HEK293 (cell line): ENCODE data around the gene HNRNPC.

Experiments
- CTCF ChIA-PET: fragments of 350-600 bp; formaldehyde crosslinking; extraction: SDS; loops from one replicate; lab custom pipeline; 2021; ENCODE audit warnings: antibody characterized with exemption; lab: Yijun Ruan, JAX
- POLR2A ChIA-PET: fragments of 300-600 bp; formaldehyde crosslinking; extraction: SDS; loops from one replicate; lab custom pipeline; 2020; ENCODE audit warnings: antibody characterized with exemption, inconsistent platforms; lab: Yijun Ruan, JAX
- H3K27ac ChIP-seq: fragments of 200-500 bp; sonication (Bioruptor generic); 2 replicates; pipeline ENCODE4 v1.5.1; 2014; ENCODE audit warnings: low read depth, low read length, control low read depth, inconsistent platforms; ENCODE audit errors: extremely low read depth
- H3K36me3 ChIP-seq, 2 experiments: fragments of 200-500 bp in 1 of 2; sonication (Bioruptor generic) in 1 of 2; 1 replicate in 1 of 2; 2 replicates in 1 of 2; pipeline ENCODE4 v1.5.1; 2014 to 2017; ENCODE audit warnings: inconsistent platforms in 2 of 2, low read length in 2 of 2; ENCODE audit not compliant: control insufficient read depth in 2 of 2, insufficient read depth in 1 of 2
- H3K4me1 ChIP-seq: fragments of 200-500 bp; sonication (Bioruptor generic); 2 replicates; pipeline ENCODE4 v1.5.1; 2014; ENCODE audit warnings: mild to moderate bottlenecking, low read length, inconsistent platforms; ENCODE audit not compliant: control insufficient read depth, insufficient read depth
- H3K4me3 ChIP-seq: 2 replicates; pipeline ENCODE4 v1.5.1; 2011; ENCODE audit warnings: low read depth, mild to moderate bottlenecking, control low read depth, low read length, moderate library complexity
- H3K9me3 ChIP-seq: fragments of 200-500 bp; sonication (Bioruptor generic); 2 replicates; pipeline ENCODE4 v1.5.1; 2014; ENCODE audit warnings: low read depth, low read length, inconsistent platforms; ENCODE audit not compliant: control insufficient read depth, insufficient read depth
- GLIS2 ChIP-seq: fragments of 450-650 bp; formaldehyde crosslinking; IDR thresholded peaks from 2 replicates; pipeline ENCODE4 v1.5.1; 2016; ENCODE audit warnings: missing biosample characterization, missing genetic modification characterization
- HOXA7 ChIP-seq: sonication (generic); formaldehyde crosslinking; IDR thresholded peaks from 2 replicates; pipeline ENCODE4 v1.8.1; 2022; ENCODE audit warnings: missing genetic modification reagents, borderline replicate concordance
- HOXD13 ChIP-seq: sonication (generic); formaldehyde crosslinking; IDR thresholded peaks from 2 replicates; pipeline ENCODE4 v1.8.0; 2022; ENCODE audit warnings: missing genetic modification reagents, borderline replicate concordance
- KLF8 ChIP-seq: fragments of 450-650 bp; formaldehyde crosslinking; IDR thresholded peaks from 2 replicates; pipeline ENCODE4 v1.5.1; 2016; ENCODE audit warnings: missing biosample characterization, missing genetic modification characterization
- MYNN ChIP-seq: fragments of 450-650 bp; formaldehyde crosslinking; IDR thresholded peaks from 2 replicates; pipeline ENCODE4 v1.5.1; 2016; ENCODE audit warnings: missing biosample characterization, missing genetic modification characterization, borderline replicate concordance
- OVOL3 ChIP-seq: fragments of 450-650 bp; formaldehyde crosslinking; IDR thresholded peaks from 2 replicates; pipeline ENCODE4 v1.5.1; 2016; ENCODE audit warnings: missing biosample characterization, missing genetic modification characterization
- ZFP37 ChIP-seq: fragments of 450-650 bp; formaldehyde crosslinking; IDR thresholded peaks from 2 replicates; pipeline ENCODE4 v1.5.1; 2016; ENCODE audit warnings: missing biosample characterization, missing genetic modification characterization
- ZNF133 ChIP-seq: fragments of 450-650 bp; formaldehyde crosslinking; IDR thresholded peaks from 2 replicates; pipeline ENCODE4 v1.5.1; 2016; ENCODE audit warnings: missing biosample characterization, missing genetic modification characterization
- ZNF16 ChIP-seq: fragments of 450-650 bp; formaldehyde crosslinking; IDR thresholded peaks from 2 replicates; pipeline ENCODE4 v1.5.1; 2016; ENCODE audit warnings: low read depth, missing biosample characterization, missing genetic modification characterization
- ZNF174 ChIP-seq: fragments of 450-650 bp; formaldehyde crosslinking; IDR thresholded peaks from 2 replicates; pipeline ENCODE4 v1.5.0; 2017; ENCODE audit warnings: missing biosample characterization, mild to moderate bottlenecking, missing genetic modification characterization
- ZNF202 ChIP-seq: fragments of 450-650 bp; formaldehyde crosslinking; IDR thresholded peaks from 2 replicates; pipeline ENCODE4 v1.5.1; 2016; ENCODE audit warnings: missing biosample characterization, missing genetic modification characterization, borderline replicate concordance
- ZNF223 ChIP-seq: fragments of 450-650 bp; formaldehyde crosslinking; IDR thresholded peaks from 2 replicates; pipeline ENCODE4 v1.5.1; 2016; ENCODE audit warnings: missing biosample characterization, missing genetic modification characterization
- ZNF341 ChIP-seq: fragments of 450-650 bp; formaldehyde crosslinking; IDR thresholded peaks from 2 replicates; pipeline ENCODE4; 2016; ENCODE audit warnings: low read depth, missing biosample characterization, missing genetic modification characterization
- ZNF366 ChIP-seq: fragments of 450-650 bp; formaldehyde crosslinking; conservative IDR thresholded peaks from 2 replicates; pipeline ENCODE4 v1.5.1; 2016; ENCODE audit warnings: missing biosample characterization, missing genetic modification characterization
- ZNF394 ChIP-seq: fragments of 450-650 bp; formaldehyde crosslinking; IDR thresholded peaks from 2 replicates; pipeline ENCODE4 v1.5.1; 2016; ENCODE audit warnings: missing biosample characterization, missing genetic modification characterization, mild to moderate bottlenecking, moderate library complexity, borderline replicate concordance
- ZNF501 ChIP-seq: fragments of 450-650 bp; formaldehyde crosslinking; IDR thresholded peaks from 2 replicates; pipeline ENCODE4 v1.5.1; 2016; ENCODE audit warnings: missing biosample characterization, missing genetic modification characterization
- ZNF544 ChIP-seq: fragments of 450-650 bp; formaldehyde crosslinking; IDR thresholded peaks from 2 replicates; pipeline ENCODE4 v1.5.0; 2017; ENCODE audit warnings: missing biosample characterization, missing genetic modification characterization
- ZNF561 ChIP-seq: fragments of 450-650 bp; IDR thresholded peaks from 2 replicates; pipeline ENCODE4 v1.5.1; 2018; ENCODE audit warnings: missing biosample characterization, missing genetic modification characterization, borderline replicate concordance
- ZNF571 ChIP-seq: fragments of 450-650 bp; formaldehyde crosslinking; IDR thresholded peaks from 2 replicates; pipeline ENCODE4 v1.5.0; 2017; ENCODE audit warnings: missing biosample characterization, missing genetic modification characterization
- ZNF768 ChIP-seq: fragments of 450-650 bp; formaldehyde crosslinking; IDR thresholded peaks from 2 replicates; pipeline ENCODE4 v1.5.1; 2018; ENCODE audit warnings: missing biosample characterization, mild to moderate bottlenecking, missing genetic modification characterization
- ZSCAN16 ChIP-seq: fragments of 450-650 bp; formaldehyde crosslinking; IDR thresholded peaks from 2 replicates; pipeline ENCODE4 v1.5.1; 2016; ENCODE audit warnings: missing biosample characterization, missing genetic modification characterization
- TF ChIP-seq, protein P1 (sequence below): fragments of 450-650 bp; formaldehyde crosslinking; IDR thresholded peaks from 2 replicates; pipeline ENCODE4 v1.5.1; 2016; ENCODE audit warnings: missing biosample characterization, missing genetic modification characterization
- TF ChIP-seq, protein P2 (sequence below): fragments of 450-650 bp; formaldehyde crosslinking; IDR thresholded peaks from 2 replicates; pipeline ENCODE4 v1.5.1; 2016; ENCODE audit warnings: missing biosample characterization, missing genetic modification characterization, low read depth

Gene HNRNPC

DNA sequence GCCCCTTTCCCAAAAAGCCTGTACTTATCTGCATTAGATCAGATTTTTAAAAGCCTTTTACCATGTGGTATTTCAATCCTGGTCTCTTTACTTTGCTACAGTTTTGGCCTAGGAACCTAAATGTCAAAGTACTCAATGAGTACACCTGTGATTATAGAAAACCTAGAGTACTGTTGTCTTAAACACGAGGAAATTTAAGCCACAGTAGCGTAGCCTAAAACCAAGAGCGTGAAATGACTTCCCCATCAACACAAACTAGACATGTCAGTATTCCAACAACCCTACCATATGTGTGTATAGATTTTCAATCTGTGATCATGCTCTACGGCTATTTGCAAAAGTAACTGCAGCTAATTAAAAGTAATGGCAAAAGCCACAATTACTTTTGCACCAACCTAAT, 60.7 kb downstream of the HNRNPC start:
- TF ChIP-seq, protein P1, sequence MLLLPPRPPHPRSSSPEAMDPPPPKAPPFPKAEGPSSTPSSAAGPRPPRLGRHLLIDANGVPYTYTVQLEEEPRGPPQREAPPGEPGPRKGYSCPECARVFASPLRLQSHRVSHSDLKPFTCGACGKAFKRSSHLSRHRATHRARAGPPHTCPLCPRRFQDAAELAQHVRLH (tag by site-specific recombination), result no peak
- TF ChIP-seq ZNF341 (tag by site-specific recombination) (no peak), ZNF394 (tag by site-specific recombination) (no peak), ZNF366 (no peak), ZNF223 (tag by site-specific recombination) (no peak), ZSCAN16 (tag by site-specific recombination) (no peak), ZNF202 (no peak), ZNF561 (tag by site-specific recombination) (no peak), ZNF571 (no peak), ZNF544 (tag by site-specific recombination) (no peak), HOXA7 (CRISPR knock-in tag) (no peak), MYNN (tag by site-specific recombination) (no peak), ZNF16 (tag by site-specific recombination) (no peak)
- TF ChIP-seq, all 188 proteins: peak for 0
- H3K4me1 ChIP-seq, result no peaks in the 10 kb centered on the region
- no peaks in the 10 kb centered on the region for H3K9me3 ChIP-seq
- H3K4me3 ChIP-seq, result no peak overlapping the region
- H3K36me3 ChIP-seq, result peaks cover 59 to 94% of the 10 kb centered on the region in 2 experiments
- POLR2A ChIA-PET, result no interaction called here
- H3K27ac ChIP-seq, result no peak overlapping the region
- CTCF ChIA-PET, result interaction anchor here (1.2 kb wide), 1 partner anchor 12 kb away, joined by 3 read pairs; no protein-coding TSS in a partner anchor

DNA sequence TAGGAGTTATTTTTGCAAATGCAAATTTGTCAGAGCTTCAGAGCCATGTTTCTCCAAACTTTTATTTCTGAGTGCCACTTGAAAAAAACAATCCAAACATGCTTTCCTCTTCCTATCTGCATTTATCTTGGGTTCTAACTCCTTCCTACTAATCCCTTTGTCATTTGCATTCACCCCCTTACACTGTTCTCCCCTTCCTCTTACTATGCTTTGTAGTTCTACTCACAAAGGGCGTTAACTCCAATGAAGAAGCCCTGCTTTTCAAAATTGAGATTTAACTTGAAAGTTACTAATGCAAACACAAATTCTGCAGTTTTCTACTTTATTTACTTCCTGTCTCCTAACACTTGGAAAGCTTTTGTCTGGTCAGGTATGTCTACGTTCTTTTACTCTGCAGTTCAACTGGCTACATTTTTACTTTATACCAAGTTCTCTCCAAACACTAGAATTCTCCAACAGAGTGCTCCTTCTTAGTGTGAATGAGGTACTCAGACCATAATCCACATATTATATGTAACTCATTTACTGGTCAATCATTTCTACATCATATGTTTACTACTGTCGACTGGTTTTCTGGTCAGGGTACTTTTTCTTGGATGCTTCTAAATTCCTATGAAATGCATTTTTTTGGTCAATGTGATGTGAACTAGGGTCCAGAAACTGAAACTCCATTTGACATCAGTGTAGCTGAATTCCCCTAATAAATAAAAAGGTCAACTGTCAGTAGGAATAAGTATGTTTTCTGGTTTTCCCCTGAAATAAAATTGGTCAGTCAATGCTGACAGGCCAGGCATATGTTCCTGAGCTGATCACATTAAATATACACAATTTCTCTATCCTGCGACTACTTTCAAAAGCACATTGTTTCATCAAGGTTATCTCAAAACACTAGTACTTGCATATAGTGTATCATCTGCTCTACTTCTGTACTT, 62.2 kb downstream of the HNRNPC start:
- no peak for TF ChIP-seq ZNF174 (tag by site-specific recombination)
- TF ChIP-seq ZNF544 (tag by site-specific recombination), result no peak
- TF ChIP-seq ZNF501 (tag by site-specific recombination), result no peak
- no peak for TF ChIP-seq HOXD13
- TF ChIP-seq, protein P2, sequence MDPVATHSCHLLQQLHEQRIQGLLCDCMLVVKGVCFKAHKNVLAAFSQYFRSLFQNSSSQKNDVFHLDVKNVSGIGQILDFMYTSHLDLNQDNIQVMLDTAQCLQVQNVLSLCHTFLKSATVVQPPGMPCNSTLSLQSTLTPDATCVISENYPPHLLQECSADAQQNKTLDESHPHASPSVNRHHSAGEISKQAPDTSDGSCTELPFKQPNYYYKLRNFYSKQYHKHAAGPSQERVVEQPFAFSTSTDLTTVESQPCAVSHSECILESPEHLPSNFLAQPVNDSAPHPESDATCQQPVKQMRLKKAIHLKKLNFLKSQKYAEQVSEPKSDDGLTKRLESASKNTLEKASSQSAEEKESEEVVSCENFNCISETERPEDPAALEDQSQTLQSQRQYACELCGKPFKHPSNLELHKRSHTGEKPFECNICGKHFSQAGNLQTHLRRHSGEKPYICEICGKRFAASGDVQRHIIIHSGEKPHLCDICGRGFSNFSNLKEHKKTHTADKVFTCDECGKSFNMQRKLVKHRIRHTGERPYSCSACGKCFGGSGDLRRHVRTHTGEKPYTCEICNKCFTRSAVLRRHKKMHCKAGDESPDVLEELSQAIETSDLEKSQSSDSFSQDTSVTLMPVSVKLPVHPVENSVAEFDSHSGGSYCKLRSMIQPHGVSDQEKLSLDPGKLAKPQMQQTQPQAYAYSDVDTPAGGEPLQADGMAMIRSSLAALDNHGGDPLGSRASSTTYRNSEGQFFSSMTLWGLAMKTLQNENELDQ (tag by site-specific recombination), result no peak
- no peak for TF ChIP-seq ZNF133
- TF ChIP-seq ZFP37 (tag by site-specific recombination), result no peak
- no peak for TF ChIP-seq OVOL3 (tag by site-specific recombination)
- no peak for TF ChIP-seq KLF8 (tag by site-specific recombination)
- TF ChIP-seq ZNF16 (tag by site-specific recombination), result no peak
- no peak for TF ChIP-seq ZNF768 (tag by site-specific recombination)
- no peak for TF ChIP-seq GLIS2 (tag by site-specific recombination)
- Histone ChIP-seq H3K36me3 (peaks cover 47 to 92% of the 10 kb centered on the region in 2 experiments), H3K4me3 (no peak overlapping the region), H3K27ac (no peak overlapping the region), H3K4me1 (no peaks in the 10 kb centered on the region), H3K9me3 (no peaks in the 10 kb centered on the region)
- CTCF ChIA-PET, result no interaction called here
- POLR2A ChIA-PET, result no interaction called here
